Measurements from ENCODE around the gene DNAI1.

The DNAI1 gene

GRCh38 chr9:34451135-34451534 lies 7.5 kb upstream of the DNAI1 start:
- H3K36me3 ChIP-seq (ENCODE audit: insufficient read depth, low read length), result no peaks in the 10 kb centered on the region
- H3K9ac ChIP-seq (ENCODE audit: low read depth, low read length), result no peak overlapping the region
- H3K79me2 ChIP-seq (ENCODE audit: insufficient read depth, low read length), result peaks cover 26% of the 10 kb centered on the region; the same call in 1 of the 2 replicates
- DNase-seq (no peak), ATAC-seq (ENCODE audit: insufficient read depth, low read depth) (no peak)
- TF ChIP-seq CTCF (IDR thresholded peaks at IDR 0.05; ENCODE audit: borderline replicate concordance, extremely low read depth, low read length, poor library complexity, severe bottlenecking) (no peak), EZH2 (IDR thresholded peaks at IDR 0.05; ENCODE audit: borderline replicate concordance, low read depth, low read length, severe bottlenecking) (no peak)
- peaks cover 48% of the 10 kb centered on the region; the same call in 1 of the 2 replicates for H4K20me1 ChIP-seq (ENCODE audit: insufficient read depth, low read length)
- H2AFZ ChIP-seq (ENCODE audit: low read depth, low read length), result no peak overlapping the region
- H3K9me3 ChIP-seq (ENCODE audit: insufficient read depth, low read length, severe bottlenecking), result no peaks in the 10 kb centered on the region
- H3K4me2 ChIP-seq (ENCODE audit: insufficient read depth, low read length), result no peak overlapping the region
- H3K27ac ChIP-seq (ENCODE audit: low read length), result no peak overlapping the region
- H3K4me3 ChIP-seq (ENCODE audit: low read depth in 1 of 2, low read length in 2 of 2), result no peak overlapping the region
- peaks cover 2% of the 10 kb centered on the region; the same call in 1 of the 2 replicates for H3K4me1 ChIP-seq (ENCODE audit: insufficient read depth, low read length)
- H3K27me3 ChIP-seq (ENCODE audit: insufficient read depth, low read length, poor library complexity), result no peaks in the 10 kb centered on the region

- TF ChIP-seq CTCF (IDR thresholded peaks at IDR 0.05; ENCODE audit: borderline replicate concordance, extremely low read depth, low read length, poor library complexity, severe bottlenecking), result no peak
- TF ChIP-seq EZH2 (IDR thresholded peaks at IDR 0.05; ENCODE audit: borderline replicate concordance, low read depth, low read length, severe bottlenecking), result no peak
- Histone ChIP-seq H2AFZ (ENCODE audit: low read depth, low read length) (no peak overlapping the region), H3K4me1 (ENCODE audit: insufficient read depth, low read length) (peaks cover 7% of the 10 kb centered on the region; the same call in 1 of the 2 replicates), H3K27ac (ENCODE audit: low read length) (no peak overlapping the region), H3K27me3 (ENCODE audit: insufficient read depth, low read length, poor library complexity) (no peaks in the 10 kb centered on the region), H3K9ac (ENCODE audit: low read depth, low read length) (no peak overlapping the region), H3K4me2 (ENCODE audit: insufficient read depth, low read length) (no peak overlapping the region), H3K4me3 (ENCODE audit: low read depth in 1 of 2, low read length in 2 of 2) (no peak overlapping the region), H3K79me2 (ENCODE audit: insufficient read depth, low read length) (peaks cover 30% of the 10 kb centered on the region; the same call in 1 of the 2 replicates), H3K9me3 (ENCODE audit: insufficient read depth, low read length, severe bottlenecking) (no peaks in the 10 kb centered on the region), H4K20me1 (ENCODE audit: insufficient read depth, low read length) (peaks cover 49% of the 10 kb centered on the region; the same call in 1 of the 2 replicates), H3K36me3 (ENCODE audit: insufficient read depth, low read length) (no peaks in the 10 kb centered on the region)
- DNase-seq (no peak), ATAC-seq (ENCODE audit: insufficient read depth, low read depth) (no peak)
Measured at GRCh38 chr9:34451545-34451944, 7.1 kb upstream of the DNAI1 start.

- no peak for DNase-seq
- Histone ChIP-seq H3K27ac (ENCODE audit: low read length) (no peak overlapping the region), H3K4me3 (ENCODE audit: low read depth in 1 of 2, low read length in 2 of 2) (no peak overlapping the region), H4K20me1 (ENCODE audit: insufficient read depth, low read length) (peaks cover 52% of the 10 kb centered on the region), H2AFZ (ENCODE audit: low read depth, low read length) (no peak overlapping the region), H3K9me3 (ENCODE audit: insufficient read depth, low read length, severe bottlenecking) (no peaks in the 10 kb centered on the region), H3K79me2 (ENCODE audit: insufficient read depth, low read length) (peaks cover 39% of the 10 kb centered on the region), H3K4me2 (ENCODE audit: insufficient read depth, low read length) (no peak overlapping the region), H3K36me3 (ENCODE audit: insufficient read depth, low read length) (no peaks in the 10 kb centered on the region), H3K9ac (ENCODE audit: low read depth, low read length) (no peak overlapping the region), H3K4me1 (ENCODE audit: insufficient read depth, low read length) (peaks cover 17% of the 10 kb centered on the region), H3K27me3 (ENCODE audit: insufficient read depth, low read length, poor library complexity) (no peaks in the 10 kb centered on the region)
- TF ChIP-seq CTCF (IDR thresholded peaks at IDR 0.05; ENCODE audit: borderline replicate concordance, extremely low read depth, low read length, poor library complexity, severe bottlenecking), result no peak
- no peak for ATAC-seq (ENCODE audit: insufficient read depth, low read depth)
Measured at GRCh38 chr9:34452568-34452967, 6.0 kb upstream of the DNAI1 start.

GRCh38 chr9:34454571-34455065 lies 4.0 kb upstream of the DNAI1 start:
- Histone ChIP-seq H4K20me1 (ENCODE audit: insufficient read depth, low read length) (peaks cover 47% of the 10 kb centered on the region), H3K27ac (ENCODE audit: low read length) (no peak overlapping the region), H3K9ac (ENCODE audit: low read depth, low read length) (no peak overlapping the region), H3K79me2 (ENCODE audit: insufficient read depth, low read length) (peaks cover 39% of the 10 kb centered on the region), H3K4me3 (ENCODE audit: low read depth in 1 of 2, low read length in 2 of 2) (no peak overlapping the region), H2AFZ (ENCODE audit: low read depth, low read length) (no peak overlapping the region), H3K36me3 (ENCODE audit: insufficient read depth, low read length) (no peaks in the 10 kb centered on the region), H3K4me1 (ENCODE audit: insufficient read depth, low read length) (peaks cover 26% of the 10 kb centered on the region), H3K27me3 (ENCODE audit: insufficient read depth, low read length, poor library complexity) (peaks cover 2% of the 10 kb centered on the region), H3K9me3 (ENCODE audit: insufficient read depth, low read length, severe bottlenecking) (no peaks in the 10 kb centered on the region), H3K4me2 (ENCODE audit: insufficient read depth, low read length) (no peak overlapping the region)
- TF ChIP-seq CTCF (IDR thresholded peaks at IDR 0.05; ENCODE audit: borderline replicate concordance, extremely low read depth, low read length, poor library complexity, severe bottlenecking) (no peak), EZH2 (IDR thresholded peaks at IDR 0.05; ENCODE audit: borderline replicate concordance, low read depth, low read length, severe bottlenecking) (no peak)
- ATAC-seq (ENCODE audit: insufficient read depth, low read depth) (no peak), DNase-seq (no peak)

Measured in DND-41 (cell line).